HEK293 (cell line): ENCODE data around the gene B3GALNT1.

Experiments
- CTCF ChIA-PET: fragments of 350-600 bp; formaldehyde crosslinking; extraction: SDS; loops from one replicate; lab custom pipeline; 2021; ENCODE audit warnings: antibody characterized with exemption; lab: Yijun Ruan, JAX
- POLR2A ChIA-PET: fragments of 300-600 bp; formaldehyde crosslinking; extraction: SDS; loops from one replicate; lab custom pipeline; 2020; ENCODE audit warnings: antibody characterized with exemption, inconsistent platforms; lab: Yijun Ruan, JAX
- H3K27ac ChIP-seq: fragments of 200-500 bp; sonication (Bioruptor generic); 2 replicates; pipeline ENCODE4 v1.5.1; 2014; ENCODE audit warnings: low read depth, low read length, control low read depth, inconsistent platforms; ENCODE audit errors: extremely low read depth
- H3K36me3 ChIP-seq, 2 experiments: fragments of 200-500 bp in 1 of 2; sonication (Bioruptor generic) in 1 of 2; 1 replicate in 1 of 2; 2 replicates in 1 of 2; pipeline ENCODE4 v1.5.1; 2014 to 2017; ENCODE audit warnings: inconsistent platforms in 2 of 2, low read length in 2 of 2; ENCODE audit not compliant: control insufficient read depth in 2 of 2, insufficient read depth in 1 of 2
- H3K4me1 ChIP-seq: fragments of 200-500 bp; sonication (Bioruptor generic); 2 replicates; pipeline ENCODE4 v1.5.1; 2014; ENCODE audit warnings: mild to moderate bottlenecking, low read length, inconsistent platforms; ENCODE audit not compliant: control insufficient read depth, insufficient read depth
- H3K4me3 ChIP-seq: 2 replicates; pipeline ENCODE4 v1.5.1; 2011; ENCODE audit warnings: low read depth, mild to moderate bottlenecking, control low read depth, low read length, moderate library complexity
- H3K9me3 ChIP-seq: fragments of 200-500 bp; sonication (Bioruptor generic); 2 replicates; pipeline ENCODE4 v1.5.1; 2014; ENCODE audit warnings: low read depth, low read length, inconsistent platforms; ENCODE audit not compliant: control insufficient read depth, insufficient read depth
- MEIS1 ChIP-seq: sonication (generic); formaldehyde crosslinking; IDR thresholded peaks from 2 replicates; pipeline ENCODE4 v1.8.1; 2022; ENCODE audit warnings: missing genetic modification reagents, mild to moderate bottlenecking, borderline replicate concordance
- SALL2 ChIP-seq: fragments of 450-650 bp; formaldehyde crosslinking; IDR thresholded peaks from 2 replicates; pipeline ENCODE4 v1.5.0; 2017; ENCODE audit warnings: missing biosample characterization, mild to moderate bottlenecking, missing genetic modification characterization, borderline replicate concordance
- SETDB1 ChIP-seq: IDR thresholded peaks from one replicate; pipeline ENCODE4 v1.6.1; 2017; ENCODE audit warnings: mild to moderate bottlenecking, low read length, moderate library complexity, mixed read lengths; ENCODE audit not compliant: insufficient read length
- WT1 ChIP-seq: fragments of 450-650 bp; formaldehyde crosslinking; IDR thresholded peaks from 2 replicates; pipeline ENCODE4 v1.5.1; 2016; ENCODE audit warnings: missing biosample characterization, missing genetic modification characterization
- ZBTB21 ChIP-seq: fragments of 450-650 bp; formaldehyde crosslinking; IDR thresholded peaks from 2 replicates; pipeline ENCODE4 v1.5.1; 2017; ENCODE audit warnings: missing biosample characterization, missing genetic modification characterization
- ZBTB48 ChIP-seq: fragments of 450-650 bp; formaldehyde crosslinking; IDR thresholded peaks from 2 replicates; pipeline ENCODE4 v1.5.1; 2016; ENCODE audit warnings: missing biosample characterization, missing genetic modification characterization
- ZNF114 ChIP-seq: fragments of 450-650 bp; formaldehyde crosslinking; IDR thresholded peaks from 2 replicates; pipeline ENCODE4 v1.5.0; 2017; ENCODE audit warnings: missing biosample characterization, missing genetic modification characterization
- ZNF132 ChIP-seq: fragments of 450-650 bp; formaldehyde crosslinking; IDR thresholded peaks from 2 replicates; pipeline ENCODE4 v1.5.1; 2017; ENCODE audit warnings: missing biosample characterization, missing genetic modification characterization, borderline replicate concordance
- ZNF146 ChIP-seq: fragments of 450-650 bp; formaldehyde crosslinking; IDR thresholded peaks from 2 replicates; pipeline ENCODE4 v1.5.1; 2016; ENCODE audit warnings: missing biosample characterization, missing genetic modification characterization
- ZNF23 ChIP-seq: fragments of 450-650 bp; formaldehyde crosslinking; IDR thresholded peaks from 2 replicates; pipeline ENCODE4 v1.5.1; 2016; ENCODE audit warnings: missing biosample characterization, missing genetic modification characterization, borderline replicate concordance
- ZNF404 ChIP-seq: fragments of 450-650 bp; formaldehyde crosslinking; IDR thresholded peaks from 2 replicates; pipeline ENCODE4 v1.5.1; 2017; ENCODE audit warnings: missing biosample characterization, missing genetic modification characterization
- ZNF561 ChIP-seq: fragments of 450-650 bp; IDR thresholded peaks from 2 replicates; pipeline ENCODE4 v1.5.1; 2018; ENCODE audit warnings: missing biosample characterization, missing genetic modification characterization, borderline replicate concordance
- ZNF623 ChIP-seq: fragments of 450-650 bp; formaldehyde crosslinking; IDR thresholded peaks from 2 replicates; pipeline ENCODE4 v1.5.1; 2016; ENCODE audit warnings: missing biosample characterization, missing genetic modification characterization
- ZNF670 ChIP-seq: fragments of 450-650 bp; formaldehyde crosslinking; IDR thresholded peaks from 2 replicates; pipeline ENCODE4 v1.5.1; 2016; ENCODE audit warnings: missing biosample characterization, missing genetic modification characterization, low read depth
- ZNF776 ChIP-seq: fragments of 450-650 bp; formaldehyde crosslinking; IDR thresholded peaks from 2 replicates; pipeline ENCODE4 v1.5.0; 2017; ENCODE audit warnings: missing biosample characterization, missing genetic modification characterization, borderline replicate concordance
- ZNF837 ChIP-seq: fragments of 450-650 bp; formaldehyde crosslinking; IDR thresholded peaks from 2 replicates; pipeline ENCODE4 v1.5.1; 2016; ENCODE audit warnings: missing biosample characterization, missing genetic modification characterization
- ZSCAN30 ChIP-seq: fragments of 450-650 bp; IDR thresholded peaks from 2 replicates; pipeline ENCODE4 v1.5.1; 2018; ENCODE audit warnings: missing biosample characterization, mild to moderate bottlenecking, missing genetic modification characterization, moderate library complexity
- TF ChIP-seq, protein P1 (sequence below): fragments of 450-650 bp; formaldehyde crosslinking; IDR thresholded peaks from 2 replicates; pipeline ENCODE4 v1.5.1; 2016; ENCODE audit warnings: missing biosample characterization, missing genetic modification characterization, borderline replicate concordance
- TF ChIP-seq, protein P2 (sequence below): fragments of 450-650 bp; formaldehyde crosslinking; IDR thresholded peaks from 2 replicates; pipeline ENCODE4 v1.5.1; 2016; ENCODE audit warnings: missing biosample characterization, missing genetic modification characterization

Gene B3GALNT1

DNA sequence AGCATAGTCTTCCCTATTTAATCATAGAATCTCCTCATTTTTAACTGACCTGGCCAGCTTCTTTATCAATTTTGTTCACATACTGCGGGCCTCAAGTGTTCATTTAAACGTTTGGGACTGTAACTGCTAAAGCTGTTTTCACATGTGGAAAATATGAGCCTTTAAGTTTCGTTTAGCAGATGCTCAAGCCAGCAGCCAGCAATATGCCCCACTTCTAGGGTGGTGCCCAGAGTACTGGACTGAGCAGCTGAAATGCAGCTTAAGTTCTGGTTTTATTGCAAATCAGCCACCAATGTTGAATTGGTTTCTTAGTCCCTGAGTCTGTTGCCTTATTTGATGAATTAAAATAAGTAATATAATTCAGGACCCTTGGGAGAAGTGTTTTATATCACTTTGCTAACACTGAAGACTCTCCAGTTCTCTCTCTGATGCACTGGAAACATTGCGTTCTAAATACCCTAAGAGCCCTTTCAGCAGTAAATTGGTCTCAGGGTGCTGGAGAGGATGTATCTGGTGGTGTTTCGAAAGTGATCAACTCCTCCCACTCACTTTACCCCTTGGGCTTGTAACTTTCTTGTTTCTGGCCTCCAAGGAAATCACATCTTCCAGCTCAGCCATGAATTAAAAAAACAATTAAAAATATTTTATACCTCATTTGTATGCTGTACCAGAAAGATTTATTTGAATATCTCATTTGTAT, 61.7 kb downstream of the B3GALNT1 start:
- ChIA-PET POLR2A (no interaction called here), CTCF (no interaction called here)
- Histone ChIP-seq H3K4me1 (no peaks in the 10 kb centered on the region), H3K27ac (no peak overlapping the region), H3K4me3 (no peak overlapping the region), H3K36me3 (no peaks in the 10 kb centered on the region), H3K9me3 (no peaks in the 10 kb centered on the region)
- TF ChIP-seq ZNF837 (no peak), ZNF670 (no peak), MEIS1 (no peak), ZNF114 (no peak)

DNA sequence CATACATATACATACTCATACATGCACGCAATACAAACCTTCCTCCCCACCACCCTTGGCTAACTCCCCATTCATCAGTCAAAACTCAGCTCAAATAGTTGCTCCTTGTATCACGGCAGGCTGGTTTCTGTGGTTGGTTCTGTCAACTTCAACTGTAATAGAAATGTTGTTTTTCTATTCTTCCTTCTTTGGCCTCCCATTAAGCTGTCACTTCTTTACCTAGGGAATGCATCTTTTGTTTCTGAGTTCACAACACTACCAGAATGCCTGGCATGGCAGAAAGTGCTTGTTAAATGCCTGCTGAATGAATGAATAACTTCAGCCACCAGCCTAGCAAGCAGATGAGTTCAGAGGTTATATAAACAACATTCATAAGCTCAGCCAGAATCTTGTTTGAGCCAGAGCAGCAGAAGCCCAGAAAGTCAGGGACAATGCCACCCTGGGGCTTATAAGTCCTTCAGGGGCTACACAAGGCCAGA, 63.1 kb downstream of the B3GALNT1 start:
- H3K27ac ChIP-seq = no peak overlapping the region
- CTCF ChIA-PET = no interaction called here

DNA sequence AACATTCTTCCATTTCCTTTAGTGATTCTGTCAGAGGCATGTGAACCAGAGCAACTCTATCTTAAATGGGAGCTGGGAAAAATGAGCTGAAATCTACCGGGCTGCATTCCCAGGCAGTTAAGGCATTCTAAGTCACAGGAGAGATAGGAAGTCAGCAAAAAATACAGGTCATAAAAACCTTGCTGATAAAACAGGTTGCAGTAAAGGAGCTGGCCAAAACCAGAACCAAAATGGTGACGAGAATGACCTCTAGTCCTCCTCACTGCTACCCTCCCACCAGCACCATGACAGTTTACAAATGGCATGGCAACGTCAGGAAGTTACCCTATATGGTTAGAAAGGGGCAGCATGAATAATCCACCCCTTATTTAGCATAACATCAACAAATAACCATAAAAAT, 66.4 kb downstream of the B3GALNT1 start:
- Histone ChIP-seq H3K9me3 (no peaks in the 10 kb centered on the region), H3K4me1 (no peaks in the 10 kb centered on the region), H3K27ac (no peak overlapping the region), H3K36me3 (no peaks in the 10 kb centered on the region), H3K4me3 (no peak overlapping the region)
- TF ChIP-seq, protein P1, sequence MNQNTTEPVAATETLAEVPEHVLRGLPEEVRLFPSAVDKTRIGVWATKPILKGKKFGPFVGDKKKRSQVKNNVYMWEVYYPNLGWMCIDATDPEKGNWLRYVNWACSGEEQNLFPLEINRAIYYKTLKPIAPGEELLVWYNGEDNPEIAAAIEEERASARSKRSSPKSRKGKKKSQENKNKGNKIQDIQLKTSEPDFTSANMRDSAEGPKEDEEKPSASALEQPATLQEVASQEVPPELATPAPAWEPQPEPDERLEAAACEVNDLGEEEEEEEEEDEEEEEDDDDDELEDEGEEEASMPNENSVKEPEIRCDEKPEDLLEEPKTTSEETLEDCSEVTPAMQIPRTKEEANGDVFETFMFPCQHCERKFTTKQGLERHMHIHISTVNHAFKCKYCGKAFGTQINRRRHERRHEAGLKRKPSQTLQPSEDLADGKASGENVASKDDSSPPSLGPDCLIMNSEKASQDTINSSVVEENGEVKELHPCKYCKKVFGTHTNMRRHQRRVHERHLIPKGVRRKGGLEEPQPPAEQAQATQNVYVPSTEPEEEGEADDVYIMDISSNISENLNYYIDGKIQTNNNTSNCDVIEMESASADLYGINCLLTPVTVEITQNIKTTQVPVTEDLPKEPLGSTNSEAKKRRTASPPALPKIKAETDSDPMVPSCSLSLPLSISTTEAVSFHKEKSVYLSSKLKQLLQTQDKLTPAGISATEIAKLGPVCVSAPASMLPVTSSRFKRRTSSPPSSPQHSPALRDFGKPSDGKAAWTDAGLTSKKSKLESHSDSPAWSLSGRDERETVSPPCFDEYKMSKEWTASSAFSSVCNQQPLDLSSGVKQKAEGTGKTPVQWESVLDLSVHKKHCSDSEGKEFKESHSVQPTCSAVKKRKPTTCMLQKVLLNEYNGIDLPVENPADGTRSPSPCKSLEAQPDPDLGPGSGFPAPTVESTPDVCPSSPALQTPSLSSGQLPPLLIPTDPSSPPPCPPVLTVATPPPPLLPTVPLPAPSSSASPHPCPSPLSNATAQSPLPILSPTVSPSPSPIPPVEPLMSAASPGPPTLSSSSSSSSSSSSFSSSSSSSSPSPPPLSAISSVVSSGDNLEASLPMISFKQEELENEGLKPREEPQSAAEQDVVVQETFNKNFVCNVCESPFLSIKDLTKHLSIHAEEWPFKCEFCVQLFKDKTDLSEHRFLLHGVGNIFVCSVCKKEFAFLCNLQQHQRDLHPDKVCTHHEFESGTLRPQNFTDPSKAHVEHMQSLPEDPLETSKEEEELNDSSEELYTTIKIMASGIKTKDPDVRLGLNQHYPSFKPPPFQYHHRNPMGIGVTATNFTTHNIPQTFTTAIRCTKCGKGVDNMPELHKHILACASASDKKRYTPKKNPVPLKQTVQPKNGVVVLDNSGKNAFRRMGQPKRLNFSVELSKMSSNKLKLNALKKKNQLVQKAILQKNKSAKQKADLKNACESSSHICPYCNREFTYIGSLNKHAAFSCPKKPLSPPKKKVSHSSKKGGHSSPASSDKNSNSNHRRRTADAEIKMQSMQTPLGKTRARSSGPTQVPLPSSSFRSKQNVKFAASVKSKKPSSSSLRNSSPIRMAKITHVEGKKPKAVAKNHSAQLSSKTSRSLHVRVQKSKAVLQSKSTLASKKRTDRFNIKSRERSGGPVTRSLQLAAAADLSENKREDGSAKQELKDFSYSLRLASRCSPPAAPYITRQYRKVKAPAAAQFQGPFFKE = no peak
- TF ChIP-seq ZBTB21 (no peak), ZSCAN30 (tag by site-specific recombination) (no peak), SALL2 (tag by site-specific recombination) (no peak), ZNF146 (tag by site-specific recombination) (no peak), ZNF23 (tag by site-specific recombination) (no peak), ZNF776 (tag by site-specific recombination) (no peak)
- ChIA-PET POLR2A (no interaction called here), CTCF (interaction anchor here (0.6 kb wide), 3 partner anchors 44 to 876 kb away, joined by 3 read pairs; no protein-coding TSS in a partner anchor)

More for the DNA sequence above, 63.1 kb downstream of the B3GALNT1 start:
- TF ChIP-seq ZBTB48 (tag by site-specific recombination) = no peak
- TF ChIP-seq ZNF404 = no peak
- Histone ChIP-seq H3K4me1 (no peaks in the 10 kb centered on the region), H3K36me3 (no peaks in the 10 kb centered on the region), H3K9me3 (no peaks in the 10 kb centered on the region), H3K4me3 (no peak overlapping the region)
- POLR2A ChIA-PET = no interaction called here

DNA sequence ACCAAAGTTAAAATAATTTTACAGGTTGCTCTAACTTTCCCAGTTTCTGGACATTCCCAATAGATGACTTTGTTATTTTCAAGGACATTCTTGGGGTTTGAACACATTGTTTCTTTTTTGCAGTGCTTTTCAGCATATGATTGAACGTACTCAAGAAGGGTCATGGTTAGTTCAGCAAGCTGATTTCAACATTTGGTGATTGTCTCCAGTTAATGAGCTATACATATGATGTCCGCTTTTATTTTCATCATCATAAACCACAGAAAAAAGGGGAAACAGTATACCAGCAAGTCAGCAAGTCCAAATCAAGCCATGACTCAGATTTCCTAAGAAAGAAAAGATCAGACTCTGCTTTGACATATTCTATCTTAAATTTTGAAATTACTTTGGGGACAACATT, 69.4 kb downstream of the B3GALNT1 start:
- POLR2A ChIA-PET = no interaction called here
- Histone ChIP-seq H3K4me3 (no peak overlapping the region), H3K9me3 (no peaks in the 10 kb centered on the region), H3K27ac (no peak overlapping the region), H3K36me3 (no peaks in the 10 kb centered on the region), H3K4me1 (no peaks in the 10 kb centered on the region)
- CTCF ChIA-PET = no interaction called here
- TF ChIP-seq MEIS1 = no peak
- no peak for TF ChIP-seq SETDB1
- TF ChIP-seq WT1 = no peak
- TF ChIP-seq ZNF623 = no peak
- TF ChIP-seq ZNF132 (tag by site-specific recombination) = no peak
- TF ChIP-seq ZNF561 (tag by site-specific recombination) = no peak
- TF ChIP-seq, protein P2, sequence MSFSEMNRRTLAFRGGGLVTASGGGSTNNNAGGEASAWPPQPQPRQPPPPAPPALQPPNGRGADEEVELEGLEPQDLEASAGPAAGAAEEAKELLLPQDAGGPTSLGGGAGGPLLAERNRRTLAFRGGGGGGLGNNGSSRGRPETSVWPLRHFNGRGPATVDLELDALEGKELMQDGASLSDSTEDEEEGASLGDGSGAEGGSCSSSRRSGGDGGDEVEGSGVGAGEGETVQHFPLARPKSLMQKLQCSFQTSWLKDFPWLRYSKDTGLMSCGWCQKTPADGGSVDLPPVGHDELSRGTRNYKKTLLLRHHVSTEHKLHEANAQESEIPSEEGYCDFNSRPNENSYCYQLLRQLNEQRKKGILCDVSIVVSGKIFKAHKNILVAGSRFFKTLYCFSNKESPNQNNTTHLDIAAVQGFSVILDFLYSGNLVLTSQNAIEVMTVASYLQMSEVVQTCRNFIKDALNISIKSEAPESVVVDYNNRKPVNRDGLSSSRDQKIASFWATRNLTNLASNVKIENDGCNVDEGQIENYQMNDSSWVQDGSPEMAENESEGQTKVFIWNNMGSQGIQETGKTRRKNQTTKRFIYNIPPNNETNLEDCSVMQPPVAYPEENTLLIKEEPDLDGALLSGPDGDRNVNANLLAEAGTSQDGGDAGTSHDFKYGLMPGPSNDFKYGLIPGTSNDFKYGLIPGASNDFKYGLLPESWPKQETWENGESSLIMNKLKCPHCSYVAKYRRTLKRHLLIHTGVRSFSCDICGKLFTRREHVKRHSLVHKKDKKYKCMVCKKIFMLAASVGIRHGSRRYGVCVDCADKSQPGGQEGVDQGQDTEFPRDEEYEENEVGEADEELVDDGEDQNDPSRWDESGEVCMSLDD (tag by site-specific recombination) = no peak
